Inflammatory macrophage (primary cell): Measurements from ENCODE around the gene CACNG4.
"Not testable (repeated sequence)": the region's sequence is repeated elsewhere in the genome, so short reads cannot be mapped to it uniquely, and the experiment has no call there.

Source experiments
- DNase-seq, 2 donors: peaks; one replicate each; pipeline ENCODE4 v3.0.0-alpha.2; 2020 to 2022

CACNG4 gene

GRCh38 chr17:66964930-66965800 lies 658 bp downstream of the CACNG4 start:
- no peak for DNase-seq

- no peak for DNase-seq
Measured at GRCh38 chr17:66965801-66966262, 1.3 kb downstream of the CACNG4 start.

DNA sequence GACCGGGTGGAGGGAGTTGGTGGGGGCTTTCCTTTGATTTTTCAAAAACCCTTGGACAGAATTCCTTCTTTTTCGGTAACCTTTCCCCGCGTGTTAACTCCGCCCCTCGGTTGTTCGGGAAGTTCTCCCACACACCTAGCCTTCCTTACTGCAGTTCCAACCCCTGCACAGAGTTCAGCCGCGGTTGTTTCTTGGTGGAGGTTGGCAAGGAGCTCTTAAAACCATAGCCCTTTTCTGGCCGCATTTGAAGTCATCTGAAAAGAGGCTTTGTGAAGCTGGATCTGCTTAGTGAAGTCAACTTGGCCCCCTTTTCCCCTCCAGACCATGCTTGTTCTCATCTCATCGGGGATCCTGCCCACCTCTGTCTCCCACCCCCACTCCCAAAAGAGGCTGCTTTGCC lies 1.8 kb downstream of the CACNG4 start:
- no peak for DNase-seq

GRCh38 chr17:66966704-66967418 lies 2.4 kb downstream of the CACNG4 start:
- no peak for DNase-seq

GRCh38 chr17:66967837-66968543 lies 3.5 kb downstream of the CACNG4 start:
- no peak for DNase-seq

DNA sequence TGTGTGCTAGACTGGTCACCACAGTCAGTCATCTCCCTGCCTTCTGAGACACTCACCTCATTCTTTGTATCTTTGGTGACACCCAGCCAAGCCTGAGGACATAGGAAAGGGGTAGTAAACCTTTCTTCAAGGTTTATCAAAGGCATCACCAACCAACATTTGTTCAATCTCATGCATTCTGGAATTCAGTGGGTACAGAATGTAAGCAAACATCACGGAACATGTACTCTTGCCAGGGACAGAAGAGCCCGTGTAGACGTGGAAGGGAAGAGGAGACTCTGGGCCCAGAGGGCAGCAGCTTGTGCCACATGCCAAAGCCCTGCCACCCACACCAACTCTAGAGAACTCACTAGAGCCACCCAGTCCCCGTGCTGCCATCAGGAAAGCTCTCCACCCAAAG lies 4.4 kb downstream of the CACNG4 start:
- DNase-seq = no peak

DNA sequence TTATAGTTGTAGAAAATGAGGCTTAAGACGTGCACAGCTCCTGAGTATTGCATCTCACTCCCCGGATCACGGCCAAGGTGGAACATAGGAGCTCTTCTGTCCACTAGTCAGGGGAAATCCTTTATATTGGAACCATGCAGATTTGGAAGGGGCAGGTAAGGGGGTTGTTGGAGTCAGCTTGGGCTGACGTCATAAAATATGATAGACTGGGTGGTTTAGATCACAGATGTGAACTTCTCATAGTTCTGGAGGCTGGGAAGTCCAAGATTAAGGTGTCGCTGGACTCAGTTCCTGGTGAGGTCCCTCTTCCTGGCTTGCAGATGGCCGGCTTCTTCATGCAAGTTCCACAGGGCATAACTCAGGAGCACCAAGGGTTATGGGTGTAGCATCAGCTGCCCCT lies 5.6 kb downstream of the CACNG4 start:
- no peak for DNase-seq

DNA sequence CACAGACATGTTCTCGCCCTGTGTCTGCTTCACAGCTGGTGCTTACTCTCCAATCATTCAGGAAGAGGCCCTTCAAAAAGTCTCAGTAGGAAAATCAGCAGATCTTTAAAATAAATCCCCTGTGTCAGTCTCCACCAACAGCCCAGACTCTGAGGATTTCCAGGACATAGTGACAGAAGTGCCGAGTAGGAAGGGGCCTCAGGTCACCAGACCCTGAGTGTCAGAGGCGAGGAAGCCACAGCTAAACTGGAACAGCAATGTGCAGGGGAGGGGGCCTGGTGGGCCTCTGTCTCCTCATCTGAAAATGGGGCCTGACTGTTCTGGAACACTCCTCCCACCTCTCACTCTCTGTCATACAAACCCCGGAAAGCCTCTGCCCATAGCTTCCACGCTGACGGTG lies 6.3 kb downstream of the CACNG4 start:
- no peak for DNase-seq

DNA sequence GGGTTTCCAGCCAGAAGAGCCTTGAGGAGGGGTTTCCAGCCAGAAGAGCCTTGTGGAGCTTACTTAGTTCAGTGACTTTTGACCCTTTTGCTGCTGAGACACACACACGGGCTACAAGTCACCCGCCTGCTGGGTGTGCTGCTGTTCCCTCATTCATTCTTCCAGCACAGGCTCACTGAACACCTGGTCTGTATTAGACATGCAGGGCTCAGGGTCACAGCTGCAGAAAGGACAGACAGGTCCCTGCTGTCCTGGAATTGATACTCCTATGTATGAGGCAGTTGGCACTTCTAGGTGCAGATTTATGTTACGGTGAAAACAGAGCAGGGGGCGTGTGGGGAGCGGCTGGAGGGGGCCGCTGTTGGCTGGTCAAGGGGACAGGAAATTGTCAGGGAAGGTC lies 6.8 kb downstream of the CACNG4 start:
- no peak for DNase-seq

DNA sequence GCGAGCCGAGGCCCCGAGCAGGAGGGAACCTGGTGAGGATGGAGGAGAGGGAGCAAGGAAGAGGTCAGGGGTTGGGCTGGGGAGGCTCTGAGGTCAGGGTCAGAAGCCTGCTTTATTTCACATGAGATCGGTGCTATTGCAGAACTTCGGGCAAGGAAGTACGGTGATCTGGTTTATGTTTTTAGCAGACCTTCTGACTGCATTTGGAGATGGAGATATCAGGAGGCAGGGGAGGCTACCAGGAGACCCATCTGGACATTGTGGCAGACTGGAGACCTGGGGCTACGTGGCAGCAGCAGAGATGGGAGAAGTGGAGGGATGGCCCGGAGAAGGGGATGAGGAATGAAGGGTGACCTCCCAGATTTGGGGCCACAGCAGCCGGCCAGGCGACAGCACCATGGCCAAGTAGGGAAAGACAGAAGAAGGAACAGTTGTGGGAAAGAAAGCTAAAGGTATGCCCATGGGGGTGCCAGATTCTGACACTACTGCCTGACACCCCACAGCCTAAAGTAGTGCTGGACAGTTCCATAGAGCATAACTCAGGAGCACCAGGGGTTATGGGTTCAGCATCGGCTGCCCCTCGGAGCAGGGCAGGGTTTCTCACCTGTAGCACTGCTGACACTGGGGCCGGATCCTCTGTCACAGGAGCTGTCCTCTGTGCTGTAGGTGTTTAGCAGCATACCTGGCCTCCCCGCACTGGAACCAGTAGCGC lies 7.4 kb downstream of the CACNG4 start:
- DNase-seq = no peak

DNA sequence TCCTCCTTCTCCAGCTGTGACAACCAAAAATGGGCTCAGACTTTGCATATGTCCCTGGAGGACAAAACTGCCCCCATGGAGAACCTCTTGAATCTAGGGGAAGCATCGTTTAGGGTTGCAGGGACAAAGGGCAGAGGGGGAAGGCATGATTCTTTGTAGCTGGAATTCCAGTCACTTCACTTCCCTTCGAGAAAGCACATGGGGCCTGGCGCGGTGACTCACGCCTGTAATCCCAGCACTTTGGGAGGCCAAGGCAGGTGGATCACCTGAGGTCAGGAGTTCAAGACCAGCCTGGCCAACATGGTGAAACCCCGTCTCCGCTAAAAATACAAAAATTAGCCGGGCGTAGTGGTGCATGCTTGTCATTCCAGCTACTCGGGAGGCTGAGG lies 7.9 kb downstream of the CACNG4 start:
- not testable (repeated sequence) for DNase-seq

GRCh38 chr17:66975188-66975587 lies 10.7 kb downstream of the CACNG4 start:
- DNase-seq = no peak

- DNase-seq = no peak
Measured at GRCh38 chr17:66975614-66976378, 11.3 kb downstream of the CACNG4 start.

- DNase-seq = no peak
Measured at GRCh38 chr17:66976379-66976663, 11.8 kb downstream of the CACNG4 start.

DNA sequence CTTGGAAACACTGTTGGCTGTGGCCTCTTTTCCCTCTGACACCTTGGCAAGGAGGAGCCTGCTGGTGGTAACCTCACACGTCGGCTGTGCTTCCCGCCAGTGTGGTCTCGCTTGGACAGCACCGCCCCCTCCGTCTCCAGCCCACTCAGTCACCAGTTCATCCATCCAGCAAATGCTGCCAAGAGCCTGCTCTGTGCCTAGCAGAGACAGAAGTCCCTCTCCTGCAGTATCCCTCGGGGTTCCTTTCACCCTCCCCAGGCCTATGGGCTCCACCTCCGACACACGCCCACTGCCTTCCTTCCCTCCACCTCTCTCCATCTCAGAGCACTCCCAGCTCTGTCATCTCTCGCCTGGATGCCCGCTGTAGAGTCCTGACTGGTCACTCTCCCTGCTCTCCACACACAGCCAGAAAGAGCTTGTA lies 12.3 kb downstream of the CACNG4 start:
- DNase-seq = no peak

- DNase-seq = no peak
Measured at GRCh38 chr17:66978514-66979061, 14.1 kb downstream of the CACNG4 start.

- no peak for DNase-seq
Measured at GRCh38 chr17:66980896-66981295, 16.4 kb downstream of the CACNG4 start.

GRCh38 chr17:66981983-66982508 lies 17.5 kb downstream of the CACNG4 start:
- DNase-seq = no peak

- DNase-seq = no peak
Measured at GRCh38 chr17:66983414-66984021, 19.0 kb downstream of the CACNG4 start.

DNA sequence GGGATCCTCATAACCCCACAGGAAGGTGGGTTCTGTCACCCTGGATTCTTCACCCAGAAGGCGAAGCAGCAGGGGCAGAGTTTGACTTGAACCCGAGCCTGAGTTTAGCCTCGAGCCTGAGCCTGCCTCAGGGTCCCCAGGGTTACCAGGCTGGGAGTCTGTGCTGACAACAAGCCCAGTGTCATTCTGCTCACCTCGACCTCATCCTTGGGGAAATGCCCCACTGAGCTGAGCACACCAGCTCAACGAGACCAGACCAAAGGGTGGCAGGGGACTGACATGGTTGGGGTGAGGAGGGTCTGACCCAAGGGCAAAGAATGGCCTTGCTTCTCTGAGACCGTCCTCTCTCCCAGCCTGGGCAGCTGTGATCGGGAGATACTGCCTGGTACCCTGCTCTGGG lies 20.2 kb downstream of the CACNG4 start:
- DNase-seq = no peak
